Subcutaneous adipose tissue (tissue), 4 donors: ENCODE measurements around the gene FAM222B. TPM values are rescaled to one million over a fixed set of nuclear protein-coding genes. Genes with fewer than 3 reads are reported as not detected.

Experiments used
- total RNA-seq, 4 donors: library from RNA; depleted of rRNA; stranded (reverse); fragments of >200 nt; gene quantifications; one replicate each; pipeline ENCODE4 v1.1.0, GENCODE V29; 2016
- TF ChIP-seq, protein P1 (sequence below): fragments of 450-650 bp; IDR thresholded peaks from one replicate; pipeline ENCODE4 v1.5.1; 2016; ENCODE audit warnings: low read depth, mild to moderate bottlenecking, control low read depth, antibody characterized with exemption, moderate library complexity

Gene FAM222B
- total RNA-seq, 4 donors from 2014 or later: 6.6 to 30.0 (median 12.1) TPM

- TF ChIP-seq, protein P1, sequence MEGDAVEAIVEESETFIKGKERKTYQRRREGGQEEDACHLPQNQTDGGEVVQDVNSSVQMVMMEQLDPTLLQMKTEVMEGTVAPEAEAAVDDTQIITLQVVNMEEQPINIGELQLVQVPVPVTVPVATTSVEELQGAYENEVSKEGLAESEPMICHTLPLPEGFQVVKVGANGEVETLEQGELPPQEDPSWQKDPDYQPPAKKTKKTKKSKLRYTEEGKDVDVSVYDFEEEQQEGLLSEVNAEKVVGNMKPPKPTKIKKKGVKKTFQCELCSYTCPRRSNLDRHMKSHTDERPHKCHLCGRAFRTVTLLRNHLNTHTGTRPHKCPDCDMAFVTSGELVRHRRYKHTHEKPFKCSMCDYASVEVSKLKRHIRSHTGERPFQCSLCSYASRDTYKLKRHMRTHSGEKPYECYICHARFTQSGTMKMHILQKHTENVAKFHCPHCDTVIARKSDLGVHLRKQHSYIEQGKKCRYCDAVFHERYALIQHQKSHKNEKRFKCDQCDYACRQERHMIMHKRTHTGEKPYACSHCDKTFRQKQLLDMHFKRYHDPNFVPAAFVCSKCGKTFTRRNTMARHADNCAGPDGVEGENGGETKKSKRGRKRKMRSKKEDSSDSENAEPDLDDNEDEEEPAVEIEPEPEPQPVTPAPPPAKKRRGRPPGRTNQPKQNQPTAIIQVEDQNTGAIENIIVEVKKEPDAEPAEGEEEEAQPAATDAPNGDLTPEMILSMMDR: no peak
Observed at GRCh38 chr17:28748852-28749515, 93.6 kb downstream of the FAM222B start.

DNA sequence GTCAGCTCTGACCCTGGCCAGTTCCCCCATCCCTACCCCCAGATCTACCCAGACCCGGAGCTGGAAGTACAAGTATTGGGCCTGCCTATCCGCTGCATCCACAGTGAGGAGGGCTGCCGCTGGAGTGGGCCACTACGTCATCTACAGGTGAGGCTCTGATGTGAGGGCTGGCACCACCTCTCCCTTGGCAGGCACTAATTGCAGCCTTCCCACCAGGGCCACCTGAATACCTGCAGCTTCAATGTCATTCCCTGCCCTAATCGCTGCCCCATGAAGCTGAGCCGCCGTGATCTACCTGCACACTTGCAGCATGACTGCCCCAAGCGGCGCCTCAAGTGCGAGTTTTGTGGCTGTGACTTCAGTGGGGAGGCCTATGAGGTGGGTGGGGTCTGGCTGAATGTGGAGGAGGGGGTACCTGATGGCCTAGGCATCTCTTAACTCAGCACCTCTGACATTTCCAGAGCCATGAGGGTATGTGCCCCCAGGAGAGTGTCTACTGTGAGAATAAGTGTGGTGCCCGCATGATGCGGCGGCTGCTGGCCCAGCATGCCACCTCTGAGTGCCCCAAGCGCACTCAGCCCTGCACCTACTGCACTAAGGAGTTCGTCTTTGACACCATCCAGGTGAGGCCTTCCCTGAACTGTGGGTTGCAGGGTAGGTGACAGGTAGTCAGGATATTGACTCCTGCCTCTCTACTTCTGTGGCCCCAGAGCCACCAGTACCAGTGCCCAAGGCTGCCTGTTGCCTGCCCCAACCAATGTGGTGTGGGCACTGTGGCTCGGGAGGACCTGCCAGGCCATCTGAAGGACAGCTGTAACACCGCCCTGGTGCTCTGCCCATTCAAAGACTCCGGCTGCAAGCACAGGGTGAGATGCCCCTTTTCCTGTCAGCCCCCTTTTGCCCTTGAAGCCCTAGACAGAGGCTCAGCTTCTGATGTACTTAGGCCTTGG, 94.5 kb downstream of the FAM222B start:
- TF ChIP-seq, protein P1: no peak

DNA sequence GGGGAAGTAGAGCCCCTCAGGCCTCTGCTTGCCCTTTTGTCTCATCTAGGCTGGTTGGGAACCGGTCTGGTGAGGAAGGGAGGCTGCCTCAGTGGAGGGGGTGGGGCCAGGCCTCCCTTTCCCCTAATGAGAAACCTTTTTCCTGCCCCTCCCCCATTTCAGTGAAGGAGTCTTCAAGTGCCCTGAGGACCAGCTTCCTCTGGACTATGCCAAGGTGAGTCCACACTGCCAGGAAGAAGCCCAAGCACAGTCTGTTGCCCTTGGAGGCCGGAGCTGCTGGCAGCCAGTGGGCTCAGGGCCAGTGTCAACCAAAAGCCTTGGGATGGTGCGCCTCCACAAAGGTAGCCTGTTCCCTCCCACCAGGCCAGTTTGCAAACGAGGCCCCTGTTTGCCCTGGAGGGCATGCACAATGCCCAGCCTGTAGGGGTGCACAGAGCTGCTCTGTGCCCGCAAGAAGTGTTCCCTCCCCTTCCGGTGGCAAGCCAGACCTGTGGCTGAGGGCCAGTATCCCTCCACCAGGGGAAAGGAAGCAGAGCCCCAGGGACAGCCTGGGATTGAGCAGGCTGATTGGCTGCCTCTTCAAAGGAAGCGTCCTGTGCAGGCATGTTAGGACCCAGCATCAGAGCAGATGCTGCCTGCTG, 95.4 kb downstream of the FAM222B start:
- TF ChIP-seq, protein P1: no peak

DNA sequence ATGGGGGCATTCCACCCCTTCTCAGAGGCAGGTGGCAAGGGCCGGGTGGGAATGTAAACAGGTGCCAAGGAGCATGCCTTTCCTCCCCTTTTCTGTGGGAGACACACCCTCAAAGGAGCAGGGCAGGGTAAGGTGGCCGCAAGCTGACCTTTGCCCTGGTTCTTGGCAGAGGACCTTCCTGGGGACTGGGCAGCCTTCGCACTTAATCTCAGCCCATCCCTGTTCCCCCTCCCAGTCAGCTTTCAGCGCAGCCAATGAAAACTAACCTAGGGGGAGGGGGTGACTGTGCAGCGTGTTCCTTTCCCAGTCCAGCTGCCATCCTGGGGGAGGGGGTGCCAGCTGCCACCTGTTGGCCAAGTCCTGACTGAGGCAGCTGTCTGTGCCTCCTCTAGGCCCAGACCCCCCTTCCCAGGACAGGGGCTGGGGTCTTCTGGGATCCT, 96.0 kb downstream of the FAM222B start:
- TF ChIP-seq, protein P1: no peak

DNA sequence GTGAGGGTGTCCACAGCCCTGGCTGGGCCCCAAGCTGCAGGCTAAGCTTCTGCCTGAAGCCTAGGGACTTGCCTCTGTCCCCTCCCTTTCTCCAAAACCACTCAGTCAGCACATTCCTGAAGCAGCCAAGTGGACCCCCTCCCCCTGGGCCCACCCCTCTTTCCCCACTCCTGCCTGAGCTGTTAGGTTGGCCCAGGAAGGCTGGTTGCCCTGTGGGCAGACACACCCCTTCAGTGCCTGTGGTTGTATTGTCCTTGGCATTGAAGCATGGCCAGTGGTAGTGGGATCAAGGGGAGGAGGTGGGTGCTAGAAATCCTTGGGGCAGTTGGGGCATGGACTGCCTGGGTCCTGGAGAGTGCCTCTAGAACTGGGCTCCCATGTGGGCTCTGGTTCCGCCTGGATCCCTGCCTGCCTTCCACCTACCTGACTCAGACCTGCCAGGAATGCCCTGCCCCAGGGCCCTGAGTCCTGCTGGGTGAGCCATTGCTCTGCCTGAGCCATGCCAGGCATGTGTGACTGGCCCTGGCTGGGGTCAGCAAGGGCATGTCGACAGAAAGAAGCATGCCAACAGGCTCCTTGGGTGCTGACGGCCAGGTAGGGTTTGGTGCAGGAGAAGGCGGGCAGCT, 96.7 kb downstream of the FAM222B start:
- TF ChIP-seq, protein P1: no peak

DNA sequence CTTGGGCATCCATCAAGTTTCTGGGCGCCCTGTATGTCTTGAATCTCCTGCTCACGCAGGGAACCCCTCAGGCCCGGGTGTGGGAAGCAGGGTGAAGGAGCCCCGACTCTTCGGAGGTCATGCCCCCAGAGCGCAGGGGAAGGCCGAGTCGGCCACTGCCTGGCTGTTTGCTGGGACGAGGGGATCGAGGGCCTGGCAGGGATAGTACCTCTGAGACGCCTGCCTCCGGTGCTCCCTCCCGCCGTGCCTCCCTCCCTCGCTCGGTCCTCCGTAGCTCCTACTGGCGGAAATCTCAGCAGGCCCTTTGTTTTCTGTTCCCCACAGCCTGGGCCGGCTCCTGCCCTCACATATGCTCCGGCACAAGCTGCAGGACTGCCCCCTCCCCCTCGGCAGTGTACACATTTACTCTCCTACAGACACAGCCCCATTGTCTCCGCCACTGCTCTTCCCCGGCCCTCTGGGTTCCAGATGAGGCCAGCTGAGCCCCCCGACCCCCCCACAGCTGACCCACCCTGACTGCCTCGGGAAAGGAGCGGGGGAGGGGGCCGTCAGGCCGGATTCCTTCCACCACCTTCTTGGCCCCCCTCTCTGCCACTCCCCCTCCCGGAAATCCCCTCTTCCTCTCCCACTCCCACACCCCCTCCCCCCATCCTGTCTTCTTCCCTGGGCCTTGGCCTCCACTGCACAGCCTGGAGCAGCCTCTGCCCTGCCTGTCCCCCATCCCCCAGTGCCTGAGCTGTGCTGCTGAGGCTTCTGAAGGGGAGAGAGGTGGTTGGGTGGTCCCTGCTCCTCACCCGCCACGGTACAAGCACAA, 97.4 kb downstream of the FAM222B start:
- TF ChIP-seq, protein P1: no peak
